Prostate gland (tissue), 2 donors: ENCODE measurements around the gene SCO1. TPM values are rescaled to one million over a fixed set of nuclear protein-coding genes. Genes with fewer than 3 reads are reported as not detected.

ENCODE experiments used
- DNase-seq: peaks from one replicate; pipeline ENCODE4 v3.0.0-alpha.2; 2019; ENCODE audit warnings: low spot score
- H3K27ac ChIP-seq, 2 donors: fragments of 200-600 bp; sonication (generic); 2 replicates each; pipeline ENCODE4 v1.5.1; 2017 to 2019
- H3K27me3 ChIP-seq: fragments of 200-600 bp; sonication (generic); replicated peaks from 2 replicates; pipeline ENCODE4 v1.5.1; 2019; ENCODE audit not compliant: insufficient read depth
- H3K36me3 ChIP-seq, 2 donors: fragments of 200-600 bp; sonication (generic); 1 replicate in 1 of 2; 2 replicates in 1 of 2; pipeline versions ENCODE4 v1.5.1 to v1.8.1; 2017 to 2019
- H3K4me1 ChIP-seq: fragments of 200-600 bp; sonication (generic); replicated peaks from 2 replicates; pipeline ENCODE4 v1.5.1; 2019
- H3K4me3 ChIP-seq, 2 donors: fragments of 200-600 bp; sonication (generic); 2 replicates each; pipeline ENCODE4 v1.5.1; 2017 to 2019
- H3K9me3 ChIP-seq: fragments of 200-600 bp; sonication (generic); 2 replicates; pipeline ENCODE4 v1.5.1; 2017
- POLR2A ChIP-seq: fragments of 450-650 bp; IDR thresholded peaks from one replicate; pipeline ENCODE4 v1.6.1; 2016; ENCODE audit warnings: antibody characterized with exemption, mild to moderate bottlenecking
- POLR2AphosphoS5 ChIP-seq: sonication (generic); formaldehyde crosslinking; IDR thresholded peaks from one replicate; pipeline ENCODE4 v1.6.1; 2017; ENCODE audit warnings: antibody characterized with exemption
- WGBS: methylation state at CpG from one replicate; pipeline ENCODE4 v1.1.5; 2018; 5-methylcytosine and 5-hydroxymethylcytosine counted together
- intact Hi-C: fragments of 100-400 bp; cut with DNase I; formaldehyde crosslinking; loops from one replicate; pipeline ENCODE4 v1.14.2; 2022
- total RNA-seq, 2 donors: library from RNA; depleted of rRNA; stranded (reverse); fragments of >200 nt; gene quantifications; one replicate each; pipeline ENCODE4 v1.1.0, GENCODE V29; 2016
- TF ChIP-seq, protein P1 (sequence below), 4 experiments: fragments of 200-600 bp in 2 of 4; fragments of 450-650 bp in 2 of 4; sonication (generic) in 2 of 4; IDR thresholded peaks; 1 replicate in 3 of 4; 2 replicates in 1 of 4; pipeline ENCODE4 v1.5.1; 2016 to 2019; ENCODE audit warnings: antibody characterized with exemption in 4 of 4, mild to moderate bottlenecking in 2 of 4, moderate library complexity in 2 of 4

The SCO1 gene
- total RNA-seq, 2 donors from 2014 or later, result 21.7 to 38.3 TPM

DNA sequence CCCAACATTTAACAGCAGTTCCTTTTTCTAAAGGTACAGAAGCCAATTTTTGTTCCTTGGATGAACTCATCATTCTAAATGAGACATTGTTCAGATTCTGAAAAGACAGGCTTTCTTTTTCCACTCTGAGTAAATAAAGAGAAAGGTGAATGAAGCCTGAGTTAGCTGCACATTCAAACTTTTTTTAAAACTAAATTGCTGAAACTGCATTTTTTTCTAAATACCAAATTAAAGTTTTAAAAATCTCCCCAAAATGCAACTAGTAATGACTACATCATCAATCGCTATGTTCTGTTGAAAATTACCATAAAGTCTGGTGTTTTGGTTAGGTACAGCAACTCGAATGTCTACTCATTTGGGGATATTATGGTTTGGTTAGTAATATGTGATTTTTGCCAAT is 9.8 kb downstream of the SCO1 start:
- Histone ChIP-seq H3K4me1 (no peaks in the 10 kb centered on the region), H3K27ac (no peak overlapping the region), H3K9me3 (no peaks in the 10 kb centered on the region), H3K27me3 (no peaks in the 10 kb centered on the region), H3K4me3 (no peak overlapping the region), H3K36me3 (peaks cover 0 to 9% of the 10 kb centered on the region in 2 donors)
- TF ChIP-seq POLR2A (no peak), POLR2AphosphoS5 (no peak)
- TF ChIP-seq, protein P1, sequence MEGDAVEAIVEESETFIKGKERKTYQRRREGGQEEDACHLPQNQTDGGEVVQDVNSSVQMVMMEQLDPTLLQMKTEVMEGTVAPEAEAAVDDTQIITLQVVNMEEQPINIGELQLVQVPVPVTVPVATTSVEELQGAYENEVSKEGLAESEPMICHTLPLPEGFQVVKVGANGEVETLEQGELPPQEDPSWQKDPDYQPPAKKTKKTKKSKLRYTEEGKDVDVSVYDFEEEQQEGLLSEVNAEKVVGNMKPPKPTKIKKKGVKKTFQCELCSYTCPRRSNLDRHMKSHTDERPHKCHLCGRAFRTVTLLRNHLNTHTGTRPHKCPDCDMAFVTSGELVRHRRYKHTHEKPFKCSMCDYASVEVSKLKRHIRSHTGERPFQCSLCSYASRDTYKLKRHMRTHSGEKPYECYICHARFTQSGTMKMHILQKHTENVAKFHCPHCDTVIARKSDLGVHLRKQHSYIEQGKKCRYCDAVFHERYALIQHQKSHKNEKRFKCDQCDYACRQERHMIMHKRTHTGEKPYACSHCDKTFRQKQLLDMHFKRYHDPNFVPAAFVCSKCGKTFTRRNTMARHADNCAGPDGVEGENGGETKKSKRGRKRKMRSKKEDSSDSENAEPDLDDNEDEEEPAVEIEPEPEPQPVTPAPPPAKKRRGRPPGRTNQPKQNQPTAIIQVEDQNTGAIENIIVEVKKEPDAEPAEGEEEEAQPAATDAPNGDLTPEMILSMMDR (IDR thresholded peaks at IDR 0.05), result no peak
- intact Hi-C loops, result no loop called here
- 80% methylated on average over 2 of the region's 2 CpGs for WGBS
- no peak for DNase-seq

DNA sequence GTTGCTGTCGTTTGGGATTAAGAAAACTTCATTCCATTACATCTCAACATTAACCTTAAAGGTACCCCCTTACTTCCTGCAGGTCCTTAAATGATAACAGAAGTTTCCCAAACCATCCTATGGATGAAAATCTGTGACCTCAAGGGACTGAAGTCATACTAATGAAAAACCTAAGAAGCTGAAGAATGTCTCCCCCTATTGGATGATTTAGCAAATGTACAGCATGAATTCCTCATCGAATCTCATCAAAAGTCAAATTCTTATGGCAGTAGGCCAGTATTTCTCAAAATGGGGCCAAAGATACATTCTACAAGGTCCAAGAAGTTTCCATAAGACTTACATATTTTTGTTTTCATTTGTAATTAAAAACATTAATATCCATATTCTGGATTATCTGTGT is 13.5 kb downstream of the SCO1 start:
- Histone ChIP-seq H3K36me3 (peaks cover 0 to 13% of the 10 kb centered on the region in 2 donors), H3K4me1 (no peaks in the 10 kb centered on the region), H3K9me3 (no peaks in the 10 kb centered on the region), H3K4me3 (no peak overlapping the region), H3K27ac (no peak overlapping the region), H3K27me3 (no peaks in the 10 kb centered on the region)
- TF ChIP-seq POLR2AphosphoS5 (no peak), POLR2A (no peak)
- WGBS, result 78% methylated on average over 2 of the region's 2 CpGs
- DNase-seq, result no peak
- intact Hi-C loops, result loop anchor here (5.0 kb wide), 1 partner anchor 37 kb away; no protein-coding TSS in a partner anchor

DNA sequence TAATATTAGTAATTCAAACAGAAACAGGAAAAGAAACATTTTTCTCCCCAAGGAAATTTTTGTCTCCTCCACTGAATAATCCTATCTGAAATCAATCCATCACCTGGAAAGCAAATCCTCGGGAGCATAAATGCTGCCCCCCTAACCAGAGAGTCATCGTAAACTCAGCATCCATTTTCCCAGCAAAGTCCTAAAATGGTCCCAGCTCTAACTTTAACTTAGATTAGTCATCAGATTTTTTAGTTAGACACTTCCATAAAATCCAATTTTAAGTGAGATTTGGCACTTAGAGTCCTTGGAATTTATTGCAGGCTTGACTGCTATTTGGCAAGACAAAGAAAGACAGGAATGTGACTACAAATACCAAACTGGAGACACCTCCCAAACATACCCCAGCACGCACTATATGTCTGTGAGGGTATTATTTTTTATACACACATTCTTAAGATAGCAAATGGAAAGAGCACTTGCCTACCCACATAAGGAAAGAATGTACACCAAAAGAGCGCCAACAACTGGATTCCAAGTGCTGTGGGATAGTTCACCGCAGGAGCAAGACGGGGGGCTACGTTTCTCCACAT is 15.4 kb downstream of the SCO1 start:
- H3K4me1 ChIP-seq, result no peaks in the 10 kb centered on the region
- peaks cover 0 to 13% of the 10 kb centered on the region in 2 donors for H3K36me3 ChIP-seq
- TF ChIP-seq POLR2A, result no peak
- TF ChIP-seq, protein P1 (IDR thresholded peaks at IDR 0.05), result no peak
- TF ChIP-seq POLR2AphosphoS5, result no peak
- intact Hi-C loops, result loop anchor here (5.0 kb wide), 1 partner anchor 35 kb away; no protein-coding TSS in a partner anchor
- H3K4me3 ChIP-seq, result no peak overlapping the region
- H3K27ac ChIP-seq, result no peak overlapping the region
- no peak for DNase-seq
- 49% methylated on average over 7 of the region's 7 CpGs for WGBS
- no peaks in the 10 kb centered on the region for H3K9me3 ChIP-seq
- no peaks in the 10 kb centered on the region for H3K27me3 ChIP-seq

DNA sequence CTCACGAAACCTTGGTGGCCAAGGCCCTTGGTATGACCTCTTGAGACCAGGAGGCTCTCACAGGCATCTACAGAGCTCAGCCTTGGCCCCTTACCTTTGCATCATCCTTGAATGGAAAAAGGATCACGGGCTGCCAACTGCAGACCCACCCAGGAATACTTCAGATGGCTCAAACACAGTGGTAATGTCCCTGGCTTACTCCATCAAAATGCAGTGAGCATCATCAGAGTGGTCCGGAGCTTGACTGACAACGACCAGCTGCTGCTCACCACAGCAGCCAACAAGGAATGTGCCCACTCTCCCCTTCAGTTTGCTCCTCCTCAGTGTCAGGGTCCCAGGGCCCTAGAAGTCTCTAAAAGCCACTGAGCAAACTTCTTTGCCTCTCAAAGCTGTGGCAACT is 22.6 kb downstream of the SCO1 start:
- TF ChIP-seq, protein P1 (IDR thresholded peaks at IDR 0.05), result no peak
- no peak for TF ChIP-seq POLR2A
- H3K9me3 ChIP-seq, result no peaks in the 10 kb centered on the region
- no peaks in the 10 kb centered on the region for H3K36me3 ChIP-seq
- H3K4me3 ChIP-seq, result no peak overlapping the region
- H3K27me3 ChIP-seq, result no peaks in the 10 kb centered on the region
- H3K4me1 ChIP-seq, result no peaks in the 10 kb centered on the region
- intact Hi-C loops, result no loop called here
- WGBS, result 100% methylated on average over 4 of the region's 4 CpGs
- H3K27ac ChIP-seq, result no peak overlapping the region
- no peak for DNase-seq

DNA sequence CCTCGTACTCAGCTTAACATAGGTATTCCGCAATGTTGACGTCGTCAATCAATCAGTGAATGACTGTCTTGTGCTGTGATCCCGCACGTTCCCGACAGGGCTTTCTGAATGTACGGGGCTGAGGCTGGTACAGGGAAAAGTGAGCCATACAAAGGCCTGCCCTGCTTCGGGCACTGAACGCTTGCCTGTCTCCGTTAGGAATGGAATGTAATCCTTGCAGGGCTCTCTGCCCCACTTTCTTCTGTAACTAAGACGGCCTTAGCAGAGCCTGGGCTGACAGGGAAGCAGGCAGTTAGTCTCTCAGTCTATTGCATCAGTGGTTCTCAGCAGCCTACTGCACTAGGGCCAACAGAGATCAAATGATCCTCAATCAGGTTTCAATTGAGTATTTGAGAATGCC is 24.0 kb downstream of the SCO1 start:
- TF ChIP-seq, protein P1 (IDR thresholded peaks at IDR 0.05), result no peak
- TF ChIP-seq POLR2A, result no peak
- no peak for TF ChIP-seq POLR2AphosphoS5
- Histone ChIP-seq H3K27ac (no peak overlapping the region), H3K4me3 (no peak overlapping the region), H3K27me3 (no peaks in the 10 kb centered on the region), H3K36me3 (no peaks in the 10 kb centered on the region), H3K4me1 (no peaks in the 10 kb centered on the region), H3K9me3 (no peaks in the 10 kb centered on the region)
- 81% methylated on average over 12 of the region's 12 CpGs for WGBS
- DNase-seq, result no peak
- intact Hi-C loops, result no loop called here
